ENCODE results near the gene DDI2. TPM values are rescaled to one million over a fixed set of nuclear protein-coding genes. Genes with fewer than 3 reads are reported as not detected.

Gene DDI2
- total and polyA plus RNA-seq, 11 donors: 6.2 to 33.5 (median 21.8) TPM

DNA sequence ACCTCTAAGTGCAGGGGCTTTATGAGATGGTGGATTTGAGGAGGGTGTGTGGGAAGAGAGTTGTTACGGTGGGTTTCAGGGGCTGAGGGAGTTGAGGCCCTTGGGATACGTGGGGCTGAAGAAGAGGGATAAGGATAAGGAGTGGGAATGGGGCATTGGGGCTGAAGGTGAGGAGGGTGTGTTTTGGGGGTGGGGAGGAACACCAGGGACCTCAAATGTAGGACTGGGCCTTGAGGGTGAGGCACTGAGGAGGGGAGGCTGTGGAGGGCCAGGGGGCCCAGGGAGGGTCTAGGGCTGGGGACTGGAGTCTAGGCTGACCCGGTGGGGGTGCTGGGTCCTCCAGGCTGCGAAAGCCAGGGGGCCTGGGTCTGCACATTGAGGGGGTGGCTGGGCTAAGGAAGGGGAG is 65.7 kb downstream of the DDI2 start:
- DNase-seq (no peak), ATAC-seq (peak in 1 of 4 donors; percentile 16)
- peak overlapping the region in 1 of 12 donors; percentile 84 for H3K4me3 ChIP-seq
- 81 to 91% (median 88%) methylated on average over 4 of the region's 4 CpGs for WGBS, 4 donors
- no peaks in the 10 kb centered on the region for H3K36me3 ChIP-seq
- H3K9me3 ChIP-seq: no peaks in the 10 kb centered on the region
- TF ChIP-seq POLR2A (IDR thresholded peaks at IDR 0.05): no peak
- TF ChIP-seq, protein P1, sequence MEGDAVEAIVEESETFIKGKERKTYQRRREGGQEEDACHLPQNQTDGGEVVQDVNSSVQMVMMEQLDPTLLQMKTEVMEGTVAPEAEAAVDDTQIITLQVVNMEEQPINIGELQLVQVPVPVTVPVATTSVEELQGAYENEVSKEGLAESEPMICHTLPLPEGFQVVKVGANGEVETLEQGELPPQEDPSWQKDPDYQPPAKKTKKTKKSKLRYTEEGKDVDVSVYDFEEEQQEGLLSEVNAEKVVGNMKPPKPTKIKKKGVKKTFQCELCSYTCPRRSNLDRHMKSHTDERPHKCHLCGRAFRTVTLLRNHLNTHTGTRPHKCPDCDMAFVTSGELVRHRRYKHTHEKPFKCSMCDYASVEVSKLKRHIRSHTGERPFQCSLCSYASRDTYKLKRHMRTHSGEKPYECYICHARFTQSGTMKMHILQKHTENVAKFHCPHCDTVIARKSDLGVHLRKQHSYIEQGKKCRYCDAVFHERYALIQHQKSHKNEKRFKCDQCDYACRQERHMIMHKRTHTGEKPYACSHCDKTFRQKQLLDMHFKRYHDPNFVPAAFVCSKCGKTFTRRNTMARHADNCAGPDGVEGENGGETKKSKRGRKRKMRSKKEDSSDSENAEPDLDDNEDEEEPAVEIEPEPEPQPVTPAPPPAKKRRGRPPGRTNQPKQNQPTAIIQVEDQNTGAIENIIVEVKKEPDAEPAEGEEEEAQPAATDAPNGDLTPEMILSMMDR (IDR thresholded peaks at IDR 0.05): no peak
- intact Hi-C loops (cut with DNase I): loop anchor here in 2 of 10 donors (5.0 to 10.0 kb wide), 2 partner anchors 52 to 66 kb away; partner anchors contain the start of genes DDI2 (in 1 of the 2) and SLC25A34 (in 1 of the 2)
- peaks cover 0 to 73% (median 14%) of the 10 kb centered on the region in 12 donors for H3K4me1 ChIP-seq
- H3K27ac ChIP-seq: peak overlapping the region in 7 of 12 donors; percentile 23 to 96 (median 94)
- H3K27me3 ChIP-seq: no peaks in the 10 kb centered on the region

DNA sequence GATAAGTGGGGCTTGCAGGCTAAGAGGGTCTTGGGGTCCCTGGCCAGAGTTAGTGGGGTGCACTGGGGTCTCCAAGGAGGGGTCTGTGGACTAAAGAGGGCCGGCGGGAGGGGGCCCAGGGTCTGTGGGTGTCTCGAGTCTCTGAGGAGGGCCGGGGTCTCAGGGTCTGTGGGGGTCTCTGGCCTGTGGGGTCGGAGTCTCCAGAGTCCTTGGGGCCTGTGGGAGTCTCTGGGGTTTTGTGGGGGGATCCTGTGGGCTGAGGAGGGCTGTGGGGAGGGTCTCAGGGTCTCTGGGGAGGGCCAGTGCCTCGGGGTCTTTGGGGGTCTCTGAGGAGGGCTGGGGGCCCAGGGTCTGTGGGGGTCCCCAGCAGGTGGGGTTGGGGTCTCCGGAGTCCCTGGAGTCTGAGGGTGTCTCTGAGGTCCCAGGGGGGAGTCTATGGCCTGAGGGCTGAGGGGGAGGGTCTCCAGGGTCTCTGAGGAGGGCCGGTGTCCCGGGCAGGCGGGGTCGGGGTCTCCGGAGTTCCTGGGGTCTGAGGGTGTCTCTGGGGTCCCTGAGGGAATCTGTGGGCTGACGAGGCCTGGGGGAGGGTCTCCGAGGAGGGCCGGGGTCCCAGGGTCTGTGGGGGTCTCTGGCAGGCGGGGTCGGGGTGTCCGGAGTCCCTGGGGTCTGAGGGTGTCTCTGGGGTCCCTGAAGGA is 66.2 kb downstream of the DDI2 start:
- Histone ChIP-seq H3K27ac (peak overlapping the region; percentile 86 to 96 (median 94)), H3K9me3 (no peaks in the 10 kb centered on the region), H3K36me3 (no peaks in the 10 kb centered on the region), H3K27me3 (no peaks in the 10 kb centered on the region), H3K4me3 (peak overlapping the region; percentile 44 to 100 (median 86)), H3K4me1 (peaks cover 0 to 75% (median 14%) of the 10 kb centered on the region in 12 donors)
- no peak for TF ChIP-seq POLR2A (IDR thresholded peaks at IDR 0.05)
- TF ChIP-seq, protein P1 (IDR thresholded peaks at IDR 0.05): no peak
- peak in 1 of 4 donors; percentile 3 for ATAC-seq
- peak in 2 of 5 donors; percentile 21 to 23 for DNase-seq
- intact Hi-C loops (cut with DNase I): loop anchor here in 4 of 10 donors (2.0 to 10.0 kb wide), 5 partner anchors 21 to 66 kb away; partner anchors contain the start of genes SLC25A34 (in 2 of the 4) and DDI2 (in 1 of the 4)
- 42 to 61% (median 43%) methylated on average over 9 to 18 of the region's 18 CpGs for WGBS, 4 donors

DNA sequence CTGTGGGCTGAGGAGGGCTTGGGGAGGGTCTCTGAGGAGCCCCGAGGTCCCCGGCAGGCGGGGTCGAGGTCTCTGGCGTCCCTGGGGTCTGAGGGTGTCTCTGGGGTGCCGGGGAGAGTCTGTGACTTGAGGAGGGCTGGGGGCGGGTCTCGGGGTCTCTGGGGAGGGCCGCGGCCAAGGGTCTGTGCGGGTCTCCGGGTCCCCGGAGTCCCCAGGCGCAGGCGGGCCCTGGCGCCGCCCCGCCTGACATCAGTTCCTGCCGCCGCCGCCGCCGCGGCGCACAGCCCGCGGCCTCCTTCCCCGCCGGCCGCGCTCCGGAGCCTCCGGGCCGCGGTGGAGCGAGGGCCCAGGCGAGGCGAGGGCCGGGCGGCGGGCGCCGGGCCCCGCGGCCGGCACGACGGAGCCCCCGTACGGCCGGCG is 66.8 kb downstream of the DDI2 start, which contains the start of gene PLEKHM2:
Gene PLEKHM2 (plus strand): TSS at position 279 of the 420 bp plus-strand sequence. CDS start 239 bp downstream, outside the sequence.
- H3K4me3 ChIP-seq: peak within 1 kb of the TSS; percentile 72 to 100 (median 86)
- ATAC-seq: peak in 3 of 4 donors; percentile 70 to 75 (median 70)
- peak within 1 kb of the TSS; percentile 87 to 98 (median 94) for H3K27ac ChIP-seq
- peaks cover 0 to 70% (median 14%) of the 10 kb centered on the region in 12 donors for H3K4me1 ChIP-seq
- no peaks in the 10 kb centered on the region for H3K36me3 ChIP-seq
- H3K27me3 ChIP-seq: no peaks in the 10 kb centered on the region
- DNase-seq: peak; percentile 45 to 80 (median 60)
- no peaks in the 10 kb centered on the region for H3K9me3 ChIP-seq
- 0 to 3% (median 0%) methylated on average over 8 to 52 of the region's 52 CpGs for WGBS, 4 donors
- peak in 1 of 2 donors; percentile 40 for TF ChIP-seq POLR2A (IDR thresholded peaks at IDR 0.05)
- TF ChIP-seq, protein P1 (IDR thresholded peaks at IDR 0.05): no peak
- intact Hi-C loops (cut with DNase I): loop anchor here in 4 of 10 donors (2.0 to 10.0 kb wide), 5 partner anchors 21 to 67 kb away; partner anchors contain the start of genes SLC25A34 (in 2 of the 4) and DDI2 (in 1 of the 4)

All from heart left ventricle (tissue), 16 donors.